Endothelial cell (in vitro differentiated cells): ENCODE measurements around the gene FMNL3. TPM values are rescaled to one million over a fixed set of nuclear protein-coding genes. Genes with fewer than 3 reads are reported as not detected.

Experiments used
- DNase-seq: peaks from one replicate; pipeline ENCODE4 v3.0.0; 2021; ENCODE audit warnings: low spot score
- H3K27ac Mint-ChIP-seq: one replicate; pipeline ENCODE4 v1.8.0; 2021; ENCODE audit warnings: mixed read lengths, inconsistent platforms; ENCODE audit not compliant: unreplicated experiment
- H3K27me3 Mint-ChIP-seq: one replicate; pipeline ENCODE4 v1.8.0; 2021; ENCODE audit warnings: mild to moderate bottlenecking, moderate library complexity, mixed read lengths, inconsistent platforms; ENCODE audit not compliant: unreplicated experiment
- H3K36me3 Mint-ChIP-seq: one replicate; pipeline ENCODE4 v1.8.0; 2021; ENCODE audit warnings: mild to moderate bottlenecking, low read depth, mixed read lengths, inconsistent platforms; ENCODE audit not compliant: unreplicated experiment
- H3K4me1 Mint-ChIP-seq: one replicate; pipeline ENCODE4 v1.8.0; 2021; ENCODE audit warnings: mild to moderate bottlenecking, mixed read lengths, inconsistent platforms; ENCODE audit not compliant: unreplicated experiment
- H3K4me3 Mint-ChIP-seq: one replicate; pipeline ENCODE4 v1.8.0; 2021; ENCODE audit warnings: mild to moderate bottlenecking, mixed read lengths, inconsistent platforms; ENCODE audit not compliant: unreplicated experiment
- H3K9me3 Mint-ChIP-seq: one replicate; pipeline ENCODE4 v1.8.0; 2021; ENCODE audit warnings: mixed read lengths, inconsistent platforms; ENCODE audit not compliant: unreplicated experiment
- CTCF ChIP-seq: fragments of 200-600 bp; sonication (generic); IDR thresholded peaks from one replicate; pipeline ENCODE4 v1.5.0; 2021; ENCODE audit warnings: antibody characterized with exemption; ENCODE audit not compliant: unreplicated experiment
- total RNA-seq: library from RNA; stranded (reverse); fragmentation: NEBNext Ultra II Directional; extraction: Animal tissue kit (Norgen Biotek cat#: 25700); gene quantifications from one replicate; pipeline ENCODE4 v1.2.1, GENCODE V29; 2021; ENCODE audit not compliant: unreplicated experiment

FMNL3 gene
- total RNA-seq, 1 donor from 2014 or later: 194 TPM

- H3K9me3 Mint-ChIP-seq: no peaks in the 10 kb centered on the region
- no peak overlapping the region for H3K4me3 Mint-ChIP-seq
- TF ChIP-seq CTCF: no peak
- peaks cover 45% of the 10 kb centered on the region for H3K36me3 Mint-ChIP-seq
- DNase-seq: no peak
- peaks cover 70% of the 10 kb centered on the region for H3K4me1 Mint-ChIP-seq
- no peak overlapping the region for H3K27ac Mint-ChIP-seq
- H3K27me3 Mint-ChIP-seq: peaks cover 30% of the 10 kb centered on the region
These were observed 64.8 kb downstream of the FMNL3 start for GRCh38 chr12:49642370-49642802.

GRCh38 chr12:49641748-49642369 is 65.3 kb downstream of the FMNL3 start:
- Mint-ChIP-seq H3K27me3 (peaks cover 30% of the 10 kb centered on the region), H3K4me1 (peaks cover 70% of the 10 kb centered on the region), H3K36me3 (peaks cover 40% of the 10 kb centered on the region), H3K9me3 (no peaks in the 10 kb centered on the region), H3K4me3 (no peak overlapping the region), H3K27ac (no peak overlapping the region)
- no peak for TF ChIP-seq CTCF
- DNase-seq: no peak

- peaks cover 52% of the 10 kb centered on the region for H3K27me3 Mint-ChIP-seq
- no peaks in the 10 kb centered on the region for H3K9me3 Mint-ChIP-seq
- TF ChIP-seq CTCF: peak; percentile 57
- peak overlapping the region; percentile 89 for H3K27ac Mint-ChIP-seq
- peak; percentile 68 for DNase-seq
- H3K4me1 Mint-ChIP-seq: peaks cover 45% of the 10 kb centered on the region
- H3K36me3 Mint-ChIP-seq: peaks cover 10% of the 10 kb centered on the region
- peak overlapping the region; percentile 69 for H3K4me3 Mint-ChIP-seq
These were observed 70.0 kb downstream of the FMNL3 start for GRCh38 chr12:49636979-49637755.

GRCh38 chr12:49636574-49636973 is 70.6 kb downstream of the FMNL3 start:
- no peaks in the 10 kb centered on the region for H3K9me3 Mint-ChIP-seq
- peak overlapping the region; percentile 69 for H3K4me3 Mint-ChIP-seq
- H3K27ac Mint-ChIP-seq: peak overlapping the region; percentile 89
- TF ChIP-seq CTCF: no peak
- DNase-seq: no peak
- peaks cover 15% of the 10 kb centered on the region for H3K36me3 Mint-ChIP-seq
- H3K4me1 Mint-ChIP-seq: peaks cover 50% of the 10 kb centered on the region
- peaks cover 54% of the 10 kb centered on the region for H3K27me3 Mint-ChIP-seq

- Mint-ChIP-seq H3K4me1 (peaks cover 45% of the 10 kb centered on the region), H3K27me3 (peaks cover 51% of the 10 kb centered on the region), H3K27ac (peak overlapping the region; percentile 25), H3K9me3 (no peaks in the 10 kb centered on the region), H3K36me3 (peaks cover 13% of the 10 kb centered on the region), H3K4me3 (no peak overlapping the region)
- DNase-seq: no peak
- TF ChIP-seq CTCF: no peak
These were observed 71.5 kb downstream of the FMNL3 start for GRCh38 chr12:49635656-49636055.
